Subcutaneous adipose tissue (tissue), 4 donors: ENCODE results near the gene URI1. TPM values are rescaled to one million over a fixed set of nuclear protein-coding genes. Genes with fewer than 3 reads are reported as not detected.

ENCODE experiments used
- CTCF ChIP-seq: fragments of 450-650 bp; IDR thresholded peaks from one replicate; pipeline ENCODE4 v1.5.1; 2016; ENCODE audit warnings: low read depth, mild to moderate bottlenecking, control low read depth, antibody characterized with exemption, moderate library complexity
- total RNA-seq, 4 donors: library from RNA; depleted of rRNA; stranded (reverse); fragments of >200 nt; gene quantifications; one replicate each; pipeline ENCODE4 v1.1.0, GENCODE V29; 2016

Gene URI1
- total RNA-seq, 4 donors from 2014 or later, result 43.9 to 101 (median 64.0) TPM

- TF ChIP-seq CTCF, result no peak
Observed at GRCh38 chr19:30036154-30037129, 94.4 kb downstream of the URI1 start.

DNA sequence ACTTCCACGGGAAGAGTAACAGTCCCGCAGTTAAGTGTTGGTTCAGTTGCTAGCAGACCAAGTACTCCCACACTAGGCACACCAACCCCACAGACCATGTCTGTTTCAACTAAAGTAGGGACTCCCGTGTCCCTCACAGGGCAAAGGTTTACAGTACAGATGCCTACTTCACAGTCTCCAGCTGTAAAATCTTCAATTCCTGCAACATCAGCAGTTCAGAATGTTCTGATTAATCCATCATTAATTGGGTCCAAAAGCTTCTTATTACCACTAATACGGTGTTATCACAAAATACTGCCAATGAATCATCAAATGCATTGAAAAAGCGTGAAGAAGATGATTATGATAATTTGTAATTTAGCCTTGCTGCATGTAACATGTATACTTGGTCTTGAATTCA, 95.8 kb downstream of the URI1 start:
- no peak for TF ChIP-seq CTCF

GRCh38 chr19:30044273-30045248, 102.5 kb downstream of the URI1 start:
- no peak for TF ChIP-seq CTCF

DNA sequence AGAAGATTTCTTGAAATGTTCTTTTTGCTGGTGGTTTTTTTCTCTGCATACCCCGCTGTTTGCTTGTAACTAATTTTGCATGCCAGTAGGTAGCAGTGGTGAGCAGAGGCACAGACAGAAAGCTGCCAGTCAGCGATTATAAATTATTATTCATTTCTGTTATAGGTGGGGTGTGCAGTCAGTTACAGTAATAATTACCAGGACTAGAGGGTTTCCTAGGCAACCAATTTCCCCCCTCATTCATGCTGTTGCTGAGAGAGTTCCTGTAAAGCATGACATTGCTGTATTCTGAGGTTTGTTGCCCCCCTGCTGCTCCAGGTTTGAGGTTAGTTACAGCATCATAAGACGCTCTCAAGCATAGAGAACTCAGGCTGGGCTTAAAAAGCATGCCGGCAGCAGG, 104.5 kb downstream of the URI1 start:
- no peak for TF ChIP-seq CTCF

GRCh38 chr19:30047432-30047831, 105.4 kb downstream of the URI1 start:
- no peak for TF ChIP-seq CTCF

GRCh38 chr19:30049226-30049625, 107.2 kb downstream of the URI1 start:
- no peak for TF ChIP-seq CTCF
